CD4-positive, alpha-beta T cell treated with Interleukin-6 at 100 ng/mL for 8 hours (primary cell): Measurements from ENCODE around the gene UNC13A.
A peak's percentile ranks its signal among the peaks of the same experiment; 100 is the strongest.

Experiments
- DNase-seq: peaks from one replicate; pipeline ENCODE4 v3.0.0-alpha.2; 2020; ENCODE audit warnings: mixed read lengths, low spot score

Gene UNC13A

DNA sequence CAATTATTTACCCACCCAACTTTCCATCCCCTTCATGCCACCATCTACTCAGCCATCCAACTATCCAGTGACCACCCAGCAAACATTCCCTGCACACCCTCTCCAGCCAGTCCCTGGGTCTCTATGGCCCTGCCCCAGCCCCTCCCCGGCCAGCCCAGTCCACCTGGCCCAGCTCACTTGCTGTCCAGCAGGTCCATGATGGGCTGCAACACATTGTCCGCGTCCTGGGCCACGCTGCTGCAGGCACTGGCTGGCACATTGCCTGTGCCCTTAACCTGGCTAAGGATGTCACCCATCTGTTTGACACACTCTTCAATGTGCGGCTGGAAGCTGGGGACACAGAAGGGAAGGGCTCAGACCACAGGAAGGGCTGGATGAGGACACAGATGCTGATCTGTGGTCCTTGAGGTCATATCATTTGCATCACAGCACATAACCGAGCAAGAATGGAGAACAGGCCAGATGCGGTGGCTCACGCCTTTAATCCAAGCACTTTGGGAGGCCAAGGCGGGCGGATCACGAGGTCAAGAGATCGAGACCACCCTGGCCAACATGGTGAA, 61.6 kb downstream of the UNC13A start:
- no peak for DNase-seq

DNA sequence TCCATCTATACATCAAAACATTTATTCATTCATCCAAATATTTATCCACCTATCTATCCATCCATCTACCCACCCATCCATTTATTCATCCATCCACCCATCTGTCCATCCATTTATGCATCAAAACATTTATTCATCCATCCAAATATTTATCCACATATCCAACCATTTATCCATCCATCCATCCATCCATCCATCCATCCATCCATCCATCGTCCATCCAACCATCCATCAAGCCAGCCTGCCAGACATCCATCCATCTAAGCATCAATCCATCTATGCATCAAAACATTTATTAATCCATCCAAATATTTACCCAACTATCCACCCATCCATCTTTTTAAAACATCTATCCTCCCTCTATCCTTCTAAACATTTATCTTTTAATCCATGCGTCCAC, 62.2 kb downstream of the UNC13A start:
- no peak for DNase-seq

DNA sequence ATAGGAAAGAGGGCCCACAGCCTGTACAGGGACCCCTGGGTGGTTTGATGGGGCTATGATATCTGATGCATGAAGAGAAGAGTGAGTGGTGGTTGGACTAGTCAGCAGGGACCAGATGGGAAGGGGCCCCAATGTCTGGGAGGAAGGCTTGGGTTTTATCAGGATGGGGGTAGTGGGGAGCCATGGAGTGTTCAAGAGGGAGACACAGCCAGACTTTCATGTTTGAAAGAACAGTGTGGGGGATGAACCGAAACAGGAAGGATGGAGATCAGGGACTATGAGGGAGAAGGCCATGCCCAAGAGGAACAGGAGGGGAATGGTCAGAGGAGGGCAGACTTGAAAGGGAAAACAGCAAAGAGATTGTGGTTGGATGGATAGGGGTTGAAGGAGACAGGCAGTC, 63.1 kb downstream of the UNC13A start:
- no peak for DNase-seq

DNA sequence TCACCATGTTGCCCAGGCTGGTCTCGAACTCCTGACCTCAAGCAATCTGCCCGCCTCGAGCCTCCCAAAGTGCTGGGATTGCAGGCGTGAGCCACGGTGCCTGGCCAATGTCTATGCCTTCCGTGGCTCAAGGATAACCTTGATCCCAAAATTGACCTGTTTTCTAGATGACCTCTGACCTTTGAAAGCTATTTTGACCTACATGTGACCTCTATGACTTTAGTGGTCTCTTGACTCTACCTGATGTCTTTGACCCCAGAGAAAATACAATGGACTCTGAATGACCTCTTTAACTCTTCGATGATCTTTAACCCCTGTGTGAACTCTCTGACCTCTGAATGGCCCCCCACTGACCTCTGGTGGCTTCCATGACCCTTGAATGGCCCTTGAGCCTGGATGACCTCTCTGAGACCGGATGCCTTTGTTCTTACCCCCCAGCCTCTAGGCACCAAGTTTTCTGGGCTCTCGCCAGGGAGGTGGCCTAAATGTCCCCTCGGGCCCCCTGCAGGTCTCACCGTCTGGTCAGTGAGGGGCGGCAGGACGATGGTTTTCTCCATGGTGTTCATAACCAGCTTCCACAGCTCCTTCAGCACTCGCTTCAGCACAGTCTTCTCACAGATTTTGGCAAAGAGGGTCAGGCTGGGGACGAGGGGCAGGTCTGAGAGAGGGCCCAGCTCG, 63.7 kb downstream of the UNC13A start:
- DNase-seq, result no peak

DNA sequence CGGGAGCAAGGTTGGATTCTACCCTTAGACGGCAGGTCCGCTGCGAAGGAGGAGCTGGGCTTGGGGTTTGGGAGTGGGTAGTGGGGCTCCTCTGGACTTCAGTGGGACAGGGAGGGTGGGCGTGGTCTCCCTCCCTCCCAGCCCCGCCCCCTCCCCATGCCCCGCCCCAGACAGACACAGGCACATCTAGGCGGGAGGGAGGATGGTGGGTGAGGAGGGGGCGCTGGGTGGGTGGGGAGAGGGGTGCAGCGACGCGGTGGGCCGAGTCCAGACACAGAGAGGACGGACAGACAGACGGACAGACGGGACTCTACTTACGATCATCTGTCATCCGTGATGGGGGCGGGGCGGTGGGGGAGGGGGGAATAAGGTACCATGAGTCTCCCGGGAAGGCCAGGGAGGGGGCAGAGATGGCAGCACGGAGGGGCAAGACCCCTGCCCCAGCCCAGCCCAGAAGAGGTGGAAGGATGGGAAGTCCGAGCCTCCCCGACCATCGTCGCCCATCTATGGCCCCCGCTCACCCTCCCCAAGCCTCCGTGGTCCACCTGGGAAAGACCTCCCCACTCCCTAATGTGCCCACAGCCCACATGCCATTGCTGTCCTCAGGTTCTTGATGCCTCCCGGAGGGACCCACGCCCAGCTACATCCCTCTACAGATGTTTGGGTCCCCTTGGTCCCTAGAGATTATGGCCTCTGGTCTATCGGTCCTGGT, 64.8 kb downstream of the UNC13A start:
- DNase-seq, result no peak

DNA sequence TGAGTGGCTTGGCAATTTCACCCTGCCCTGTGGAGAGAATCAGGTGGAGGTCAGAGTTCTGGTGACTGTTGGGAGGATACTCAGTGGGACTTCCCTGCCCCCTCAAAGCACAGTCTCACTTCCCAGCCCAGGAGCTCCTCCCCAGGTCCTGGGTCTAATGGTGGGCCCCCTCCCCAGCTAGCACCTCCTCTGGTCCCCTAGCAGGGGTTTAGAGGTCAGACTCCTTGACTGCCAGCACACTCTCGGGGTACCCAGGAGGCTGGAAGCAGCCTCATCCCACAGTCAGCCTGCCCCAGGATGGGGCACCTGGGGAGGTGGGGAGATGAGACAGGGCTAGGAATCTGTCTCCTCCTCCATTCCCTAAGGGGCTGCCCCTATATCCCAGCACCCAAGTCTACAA, 67.5 kb downstream of the UNC13A start:
- no peak for DNase-seq

DNA sequence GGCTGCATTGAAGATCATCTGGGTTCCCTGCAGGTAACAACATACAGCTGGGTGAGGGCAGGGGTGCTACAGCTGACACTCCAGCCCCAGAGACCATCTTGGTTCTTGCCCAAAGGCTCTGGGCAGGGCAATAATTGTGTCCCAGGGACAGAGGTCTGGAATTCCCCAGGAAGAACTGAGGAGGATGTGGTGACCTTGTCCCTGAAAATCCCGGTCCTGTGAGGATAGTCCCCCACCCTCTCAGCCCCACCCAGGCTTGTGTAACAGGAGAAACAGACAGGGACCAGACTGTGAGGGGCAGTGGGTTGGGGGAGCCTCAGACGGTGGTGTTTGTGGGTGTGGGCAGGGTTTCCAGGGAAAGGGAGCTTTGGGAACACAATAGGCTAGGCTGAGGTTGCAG, 69.2 kb downstream of the UNC13A start:
- DNase-seq, result no peak

DNA sequence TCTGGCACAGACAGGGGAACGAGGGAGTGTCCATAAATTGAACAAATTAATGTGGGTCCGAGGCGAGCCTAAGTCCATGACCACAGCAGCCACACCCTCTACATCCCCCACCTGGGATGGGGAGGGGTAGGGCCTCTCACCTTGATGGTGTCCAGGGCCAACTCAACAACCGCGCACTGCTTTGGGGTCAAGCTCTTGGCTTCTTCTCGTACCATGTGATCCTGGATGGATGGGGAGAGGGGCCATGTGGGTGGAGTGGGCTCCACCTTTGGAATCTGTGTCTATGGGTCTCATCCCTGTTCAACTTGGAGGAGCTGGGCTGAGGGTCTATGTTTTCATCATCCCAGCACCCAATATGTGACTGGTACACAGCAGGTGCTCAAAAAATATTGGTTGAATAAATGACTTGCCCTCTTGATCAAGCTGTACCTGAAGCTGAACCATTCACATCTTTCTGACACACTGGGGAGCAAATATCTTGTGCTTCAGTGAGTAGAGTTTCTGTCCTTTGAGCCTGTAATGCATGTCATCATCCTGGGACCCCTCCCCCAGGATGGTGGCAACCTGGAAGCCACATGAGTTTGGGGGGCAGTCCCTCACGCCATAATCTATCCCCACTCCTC, 69.8 kb downstream of the UNC13A start:
- DNase-seq, result no peak

DNA sequence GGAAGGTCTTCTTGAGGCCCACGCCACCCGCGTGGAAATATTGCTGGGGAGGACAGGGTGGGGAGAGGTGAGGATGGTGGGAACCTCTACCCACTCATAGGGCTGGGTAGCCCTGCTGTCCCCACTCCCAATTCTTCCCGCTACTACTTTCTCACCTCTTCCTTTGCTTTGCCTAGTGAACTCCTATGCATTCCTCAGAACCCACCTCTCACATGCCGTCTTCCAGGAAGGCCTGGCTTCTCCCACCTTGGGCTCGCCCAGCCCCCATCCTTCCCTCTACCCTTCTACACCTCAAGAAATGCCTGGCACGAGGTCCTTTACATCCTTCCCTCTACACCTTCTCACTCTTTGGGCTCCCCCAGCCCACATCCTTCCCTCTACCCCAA, 70.4 kb downstream of the UNC13A start:
- no peak for DNase-seq

DNA sequence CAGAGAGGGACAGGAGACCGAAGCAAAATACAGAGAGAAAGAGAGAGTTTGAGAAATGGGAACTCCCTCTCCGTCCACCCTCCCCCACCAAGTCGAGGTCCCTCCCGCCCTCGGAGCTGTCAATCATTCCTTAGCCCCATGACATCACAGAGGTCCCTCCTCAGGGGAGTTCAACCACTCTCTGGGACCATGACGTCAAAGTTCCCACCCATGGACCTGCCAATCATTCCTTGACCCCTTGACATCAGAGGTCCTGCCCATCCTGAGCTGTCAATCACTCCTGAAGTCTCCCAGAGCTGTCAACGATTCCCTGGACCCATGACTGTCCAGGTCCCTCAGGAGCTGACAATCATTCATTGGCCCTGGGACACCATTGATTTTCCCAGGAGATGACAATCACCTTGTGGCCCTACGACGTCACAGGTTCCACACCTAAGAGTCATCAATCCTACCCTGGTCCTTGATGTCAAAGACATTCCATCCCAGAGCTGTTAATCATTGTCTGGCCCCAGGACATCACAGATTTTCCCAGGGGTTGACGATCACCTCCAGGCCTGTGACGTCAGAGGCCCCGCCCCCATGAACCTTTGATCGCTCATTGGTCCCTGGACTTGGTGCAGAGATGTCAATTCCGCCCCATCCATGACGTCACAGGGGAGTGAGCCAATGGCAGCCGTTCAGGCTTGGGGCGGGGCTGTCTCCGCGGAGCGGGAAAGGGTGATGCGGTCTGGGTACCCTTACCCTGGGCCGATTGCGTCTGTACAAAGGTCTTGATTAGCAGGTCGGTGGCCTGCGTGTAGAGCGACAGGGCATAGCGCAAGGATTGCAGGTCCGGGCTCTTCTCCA, 71.0 kb downstream of the UNC13A start:
- no peak for DNase-seq

DNA sequence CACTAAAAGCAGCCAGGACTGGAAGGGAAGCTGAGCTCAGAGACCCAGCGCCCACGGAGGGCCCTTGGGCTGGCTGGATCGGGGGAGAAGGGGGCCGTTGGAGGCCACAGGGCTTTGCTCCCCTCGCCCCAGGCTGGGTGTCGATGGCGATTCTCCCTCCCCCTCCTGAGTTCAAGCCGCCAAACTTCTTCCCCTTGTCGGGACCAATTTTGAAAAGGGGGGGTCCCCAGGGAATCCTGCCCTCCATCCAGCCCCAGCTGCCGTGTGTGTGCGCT, 71.5 kb downstream of the UNC13A start:
- DNase-seq, result no peak

DNA sequence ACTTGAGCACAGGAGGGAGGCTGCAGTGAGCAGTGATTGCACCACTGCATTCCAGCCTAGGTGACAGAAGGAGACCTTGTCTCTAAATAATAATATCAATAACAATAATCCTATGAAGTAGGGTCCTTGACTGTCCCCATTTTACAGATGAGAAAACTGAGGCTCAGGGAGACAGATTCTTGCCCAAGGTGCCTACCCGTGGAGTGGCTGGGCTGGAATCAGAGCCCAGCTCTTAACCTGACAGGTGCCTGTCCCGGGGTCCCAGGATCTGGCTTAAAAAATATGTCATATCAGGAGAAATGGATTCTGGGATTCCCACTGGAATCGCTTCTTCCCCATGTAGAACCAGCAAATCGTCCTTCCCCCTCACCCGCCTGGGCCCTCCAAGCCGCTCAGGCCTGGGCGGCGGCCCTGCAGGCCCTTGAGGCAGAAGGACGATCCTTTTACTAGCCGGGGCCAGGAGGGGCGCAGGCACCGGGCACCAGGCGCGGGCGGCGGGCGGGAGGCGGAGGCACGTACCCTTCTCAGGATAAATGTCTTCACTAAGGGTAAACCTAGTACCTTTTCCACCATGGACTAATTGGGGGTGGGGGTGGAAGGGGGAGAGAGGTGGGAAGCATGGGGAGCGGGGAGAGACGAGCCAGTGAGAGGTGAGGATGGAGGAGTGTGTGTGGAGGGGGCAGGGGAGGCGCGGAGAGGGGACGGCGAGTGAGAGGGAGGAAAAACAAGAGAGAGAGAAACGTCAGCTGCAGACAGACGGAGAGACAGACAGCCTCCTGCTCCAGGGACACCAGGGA, 72.1 kb downstream of the UNC13A start:
- DNase-seq, result no peak

DNA sequence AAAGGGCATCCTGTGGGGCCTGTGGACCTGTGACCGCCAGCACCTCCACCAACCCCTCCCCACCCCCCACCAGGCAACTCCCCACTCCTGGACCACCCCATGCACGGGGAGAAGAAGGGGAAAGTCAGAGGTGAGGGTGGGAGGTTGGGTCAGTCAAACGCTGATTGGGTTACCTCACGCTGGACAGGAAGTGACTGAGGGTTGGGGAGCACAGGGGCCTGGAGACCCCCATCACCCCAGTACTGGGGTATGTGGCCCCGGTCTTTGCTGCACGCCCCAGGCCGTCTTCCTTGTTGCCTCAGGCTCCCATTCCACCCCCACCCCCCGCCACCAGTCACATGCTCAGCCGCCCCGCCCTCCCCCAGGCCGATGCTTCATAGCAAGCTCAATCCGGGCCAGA, 73.7 kb downstream of the UNC13A start:
- DNase-seq, result no peak

DNA sequence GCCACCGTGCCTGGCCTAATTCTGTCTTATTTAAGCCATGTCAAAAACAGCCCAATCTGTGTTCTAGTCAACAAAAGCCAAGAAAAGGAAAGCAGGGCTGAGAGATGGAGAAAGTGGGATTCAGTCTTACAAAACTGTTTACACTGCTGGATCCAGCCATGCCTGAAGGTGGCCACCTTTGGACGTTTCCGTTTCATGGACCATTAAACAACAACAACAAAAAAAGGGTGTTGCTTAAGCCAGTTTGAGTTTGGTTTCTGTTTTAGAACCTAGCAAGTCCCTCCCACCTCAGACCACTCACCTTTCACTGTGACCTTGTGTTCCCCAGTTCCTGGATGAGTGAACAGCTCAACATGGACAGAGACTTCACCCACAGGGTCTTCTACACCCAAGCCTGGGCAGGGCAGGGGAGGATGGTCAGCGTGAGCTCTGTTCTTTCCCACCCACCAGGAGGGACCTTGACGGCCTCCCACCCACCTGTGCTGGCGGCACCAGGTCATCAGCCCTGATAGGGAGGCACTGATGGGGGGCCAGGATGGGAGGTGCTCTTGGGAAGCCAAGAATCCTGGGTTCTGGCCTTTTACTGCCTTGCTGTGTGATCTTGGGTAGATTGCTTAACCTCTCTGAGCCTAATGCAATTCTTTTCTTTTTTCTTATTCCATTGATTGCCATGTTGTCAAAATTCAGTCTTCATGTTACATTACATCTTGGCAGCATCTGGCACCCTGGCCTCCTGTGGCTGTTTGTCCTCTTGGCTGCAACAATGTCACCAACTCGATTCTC, 76.5 kb downstream of the UNC13A start:
- no peak for DNase-seq

DNA sequence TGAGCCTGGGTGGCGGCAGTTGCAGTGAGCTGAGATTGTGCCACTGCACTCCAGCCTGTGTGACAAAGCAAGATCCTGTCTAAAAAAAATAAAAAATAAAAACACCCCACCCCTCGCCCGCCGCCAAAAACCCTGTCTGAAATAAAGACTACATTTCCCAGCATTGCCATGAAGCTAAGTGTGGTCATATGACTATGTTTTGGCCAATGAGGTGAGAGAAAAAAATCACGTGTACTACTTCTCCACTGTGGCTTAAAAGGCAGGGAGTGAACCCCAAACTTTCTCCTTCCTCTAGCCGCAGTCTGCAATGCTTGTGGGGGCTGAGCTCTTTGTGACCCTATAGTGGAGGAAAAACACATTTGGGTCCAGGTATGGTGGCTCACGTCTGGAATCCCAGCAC, 77.8 kb downstream of the UNC13A start:
- DNase-seq, result no peak

DNA sequence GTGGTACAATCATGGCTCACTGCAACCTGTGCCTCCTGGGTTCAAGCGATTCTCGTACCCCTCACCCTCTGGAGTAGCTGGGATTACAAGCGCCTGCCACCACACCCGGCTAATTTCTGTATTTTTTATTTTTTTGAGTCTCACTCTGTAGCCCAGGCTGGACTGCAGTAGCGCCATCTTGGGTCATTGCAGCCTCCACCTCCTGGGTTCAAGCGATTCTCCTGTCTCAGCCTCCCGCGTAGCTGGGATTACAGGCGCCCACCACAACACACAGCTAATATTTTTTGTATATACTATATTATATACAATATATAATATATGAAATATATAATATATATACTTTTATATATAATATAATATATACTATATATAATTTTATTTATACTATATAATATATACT, 80.2 kb downstream of the UNC13A start:
- no peak for DNase-seq

DNA sequence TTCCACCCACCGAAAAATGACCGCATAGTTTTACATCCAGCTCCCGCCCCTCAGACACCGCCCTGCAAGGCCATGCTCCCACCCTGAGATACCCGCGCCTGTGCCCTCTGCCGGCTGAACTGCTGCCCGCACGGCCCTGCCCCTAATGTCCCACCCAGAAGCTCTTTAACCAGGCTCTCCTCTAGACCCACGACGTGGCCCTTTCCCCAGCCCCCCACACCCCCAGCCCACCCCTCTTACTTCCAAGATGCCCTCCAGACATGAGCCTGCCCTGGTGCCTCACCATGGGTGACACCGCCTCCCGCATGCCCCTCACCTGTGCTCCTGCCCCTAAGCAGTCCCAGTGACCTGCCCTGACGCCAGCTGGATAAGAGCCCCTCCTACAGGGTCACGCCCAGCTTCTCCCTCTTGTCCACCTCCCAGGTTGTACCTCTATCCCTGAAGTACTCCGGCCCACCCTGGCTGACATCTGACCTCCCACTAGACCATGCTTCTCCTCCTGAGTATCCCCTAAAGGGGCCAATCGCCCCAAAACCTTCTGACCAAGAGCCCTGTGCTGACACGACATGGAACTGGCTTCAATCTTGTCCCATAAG, 81.5 kb downstream of the UNC13A start:
- DNase-seq, result no peak

DNA sequence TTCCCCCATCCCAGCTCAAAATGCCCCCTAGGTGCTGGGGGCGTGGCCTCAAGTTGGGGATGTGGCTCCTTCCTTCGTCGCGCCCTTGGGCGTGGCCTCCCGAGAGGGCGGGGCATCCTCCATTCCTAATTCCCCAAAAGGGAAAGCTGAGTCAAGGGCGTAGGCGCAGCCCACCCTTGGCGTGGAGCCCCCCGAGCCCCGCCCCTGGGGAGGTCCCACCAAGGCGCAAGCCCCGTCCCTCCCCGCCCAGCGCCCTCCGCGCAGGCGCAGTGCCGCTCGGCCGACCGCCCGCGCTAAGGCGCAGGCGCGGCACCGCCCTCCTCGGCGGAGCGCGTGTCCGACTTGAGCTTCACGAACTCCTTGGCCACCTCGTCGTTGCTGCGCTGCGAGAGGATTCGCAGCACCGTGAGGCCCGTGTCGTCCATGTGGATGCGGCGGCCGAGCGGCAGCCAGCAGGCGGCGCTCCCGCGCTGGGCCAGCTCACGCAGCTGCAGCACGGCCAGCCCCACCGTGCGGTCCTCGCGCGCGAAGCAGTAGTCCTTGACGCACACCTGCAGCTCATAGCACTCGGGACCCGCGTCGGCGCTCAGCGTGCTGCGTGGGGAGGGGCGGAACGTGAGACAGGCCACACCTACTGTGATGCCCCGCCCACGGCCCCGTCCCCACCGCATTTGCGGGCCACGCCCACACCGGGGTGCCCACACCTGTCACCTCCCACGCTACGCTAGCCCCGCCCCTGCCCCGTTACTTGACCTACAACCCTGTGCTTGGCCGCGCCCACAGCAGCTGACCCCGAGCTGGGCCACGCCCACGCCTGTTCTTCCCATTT, 82.2 kb downstream of the UNC13A start:
- peak; percentile 75 for DNase-seq

DNA sequence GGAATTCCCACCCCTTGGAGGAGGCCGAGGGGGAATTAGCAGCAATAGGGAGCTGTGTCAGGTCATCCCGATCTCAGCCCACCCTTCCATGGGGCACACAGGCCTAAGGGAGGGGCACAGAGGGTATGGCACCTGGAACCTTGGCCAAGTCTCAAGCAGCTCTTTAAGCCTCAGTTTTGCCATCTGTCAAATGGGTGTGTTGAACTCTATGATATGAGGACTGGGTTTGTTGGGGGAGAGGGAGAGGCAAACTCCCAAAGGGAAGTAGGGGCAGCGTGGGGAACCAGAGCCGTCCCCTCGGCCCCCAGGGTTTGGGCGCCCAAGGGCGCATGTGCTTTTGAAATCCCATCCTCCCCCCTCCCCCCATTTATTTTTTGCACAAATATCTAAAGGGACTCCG, 83.0 kb downstream of the UNC13A start:
- no peak for DNase-seq
